Lower leg skin (tissue), 3 donors: ENCODE measurements around the gene MATN1.

Source experiments
- POLR2A ChIP-seq, 2 donors: fragments of 450-650 bp; IDR thresholded peaks; one replicate each; pipeline ENCODE4 v1.6.1; 2016 to 2017; ENCODE audit warnings: antibody characterized with exemption in 2 of 2, mild to moderate bottlenecking in 1 of 2, moderate library complexity in 1 of 2
- TF ChIP-seq, protein P1 (sequence below), 3 donors: fragments of 450-650 bp; IDR thresholded peaks; one replicate each; pipeline ENCODE4 v1.5.1; 2016; ENCODE audit warnings: antibody characterized with exemption in 3 of 3, mild to moderate bottlenecking in 3 of 3, moderate library complexity in 2 of 3

DNA sequence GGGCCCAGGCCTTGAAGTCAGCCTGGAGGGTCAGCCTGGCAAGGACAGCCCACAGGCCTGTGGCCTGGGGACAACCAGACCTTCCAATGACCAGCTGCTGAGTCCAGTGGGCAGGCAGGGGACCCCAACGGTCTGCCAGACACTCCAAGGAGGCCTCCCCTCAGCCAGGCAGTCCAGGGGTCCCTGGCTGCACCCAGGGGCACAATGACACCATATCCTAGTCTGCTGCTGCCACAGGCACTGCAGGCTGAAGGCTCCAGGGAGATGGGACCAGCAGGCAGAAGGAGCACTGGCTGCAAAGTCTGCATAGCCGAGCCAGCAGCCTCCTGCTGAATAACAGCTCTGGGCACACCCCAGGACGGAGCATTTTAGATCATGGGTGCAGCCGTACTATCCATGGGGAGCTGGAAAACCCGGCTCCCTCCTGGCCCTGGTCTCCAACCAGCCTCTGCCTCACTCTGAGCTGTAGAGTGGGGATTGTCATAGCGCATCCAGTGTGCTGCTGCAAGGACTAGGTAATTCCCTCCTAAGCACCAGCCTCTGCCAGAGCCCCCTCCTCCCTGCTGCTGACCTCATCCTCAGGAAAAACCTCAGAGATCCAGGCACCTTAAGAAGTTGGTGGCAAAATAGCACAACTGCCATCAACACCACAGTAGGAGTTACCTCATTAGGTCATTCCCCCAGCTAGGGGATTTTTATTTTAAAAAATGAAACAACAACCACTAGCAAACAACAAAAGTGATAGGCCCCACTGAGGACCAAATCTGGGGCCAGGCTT lies 39.0 kb upstream of the MATN1 start:
- TF ChIP-seq POLR2A (IDR thresholded peaks at IDR 0.05) = no peak
- TF ChIP-seq, protein P1, sequence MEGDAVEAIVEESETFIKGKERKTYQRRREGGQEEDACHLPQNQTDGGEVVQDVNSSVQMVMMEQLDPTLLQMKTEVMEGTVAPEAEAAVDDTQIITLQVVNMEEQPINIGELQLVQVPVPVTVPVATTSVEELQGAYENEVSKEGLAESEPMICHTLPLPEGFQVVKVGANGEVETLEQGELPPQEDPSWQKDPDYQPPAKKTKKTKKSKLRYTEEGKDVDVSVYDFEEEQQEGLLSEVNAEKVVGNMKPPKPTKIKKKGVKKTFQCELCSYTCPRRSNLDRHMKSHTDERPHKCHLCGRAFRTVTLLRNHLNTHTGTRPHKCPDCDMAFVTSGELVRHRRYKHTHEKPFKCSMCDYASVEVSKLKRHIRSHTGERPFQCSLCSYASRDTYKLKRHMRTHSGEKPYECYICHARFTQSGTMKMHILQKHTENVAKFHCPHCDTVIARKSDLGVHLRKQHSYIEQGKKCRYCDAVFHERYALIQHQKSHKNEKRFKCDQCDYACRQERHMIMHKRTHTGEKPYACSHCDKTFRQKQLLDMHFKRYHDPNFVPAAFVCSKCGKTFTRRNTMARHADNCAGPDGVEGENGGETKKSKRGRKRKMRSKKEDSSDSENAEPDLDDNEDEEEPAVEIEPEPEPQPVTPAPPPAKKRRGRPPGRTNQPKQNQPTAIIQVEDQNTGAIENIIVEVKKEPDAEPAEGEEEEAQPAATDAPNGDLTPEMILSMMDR (IDR thresholded peaks at IDR 0.05) = no peak
